Measurements from ENCODE around the gene PI4K2A.

- TF ChIP-seq CTCF (IDR thresholded peaks at IDR 0.05) = no peak
- no peak for TF ChIP-seq POLR2AphosphoS5 (IDR thresholded peaks at IDR 0.05)
Observed at GRCh38 chr10:97664282-97664850, 23.9 kb downstream of the PI4K2A start.

Measured in prostate gland (tissue), 2 donors.